GM19023 (cell line): ENCODE results near the gene RAB2B.
"Not testable (repeated sequence)": the region's sequence is repeated elsewhere in the genome, so short reads cannot be mapped to it uniquely, and the experiment has no call there.

Experiments
- ATAC-seq: cut with Tn5 transposase; IDR thresholded peaks from one replicate; pipeline ENCODE4 v1.9.1; 2021; ENCODE audit warnings: mild to moderate bottlenecking, moderate library complexity; ENCODE audit not compliant: unreplicated experiment

The RAB2B gene

DNA sequence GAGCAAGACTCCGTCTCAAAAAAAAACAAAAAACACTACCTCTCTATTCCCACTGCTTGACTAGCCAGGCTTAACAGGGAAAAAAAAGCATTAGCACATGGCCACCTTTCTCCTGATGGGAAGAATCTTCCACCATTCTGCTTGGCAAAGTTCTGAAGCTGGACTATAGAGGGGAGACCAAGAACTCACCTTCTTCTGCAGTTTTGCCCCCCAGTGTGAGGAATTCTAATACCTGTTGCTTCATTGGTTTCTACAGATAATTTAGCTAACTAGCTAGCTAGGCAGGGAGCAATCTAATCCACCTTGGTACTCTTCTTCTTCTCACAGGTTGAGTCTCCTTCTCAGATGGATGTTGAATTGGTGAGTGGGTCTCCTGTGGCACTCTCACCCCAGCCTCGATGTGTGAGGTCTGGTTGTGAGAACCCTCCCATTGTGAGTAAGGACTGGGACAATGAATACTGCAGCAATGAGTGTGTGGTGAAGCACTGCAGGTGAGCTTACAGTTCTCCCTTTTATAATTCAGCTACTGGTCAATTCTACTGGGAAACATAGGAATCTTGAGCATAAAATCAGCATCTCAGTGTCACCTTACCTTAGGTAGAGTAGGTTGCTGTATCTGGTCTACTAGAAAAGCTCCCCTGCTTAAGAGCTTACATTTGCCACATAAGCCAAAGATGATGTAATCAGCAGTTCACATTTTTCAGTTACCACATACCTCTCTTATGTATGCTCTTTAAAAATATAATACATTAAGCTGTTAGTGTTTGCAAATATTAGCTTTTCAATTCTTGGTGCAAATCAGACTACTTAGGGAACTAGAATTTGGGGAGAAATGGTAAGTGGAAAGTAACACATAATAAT is 18.4 kb upstream of the RAB2B start:
- ATAC-seq = no peak

DNA sequence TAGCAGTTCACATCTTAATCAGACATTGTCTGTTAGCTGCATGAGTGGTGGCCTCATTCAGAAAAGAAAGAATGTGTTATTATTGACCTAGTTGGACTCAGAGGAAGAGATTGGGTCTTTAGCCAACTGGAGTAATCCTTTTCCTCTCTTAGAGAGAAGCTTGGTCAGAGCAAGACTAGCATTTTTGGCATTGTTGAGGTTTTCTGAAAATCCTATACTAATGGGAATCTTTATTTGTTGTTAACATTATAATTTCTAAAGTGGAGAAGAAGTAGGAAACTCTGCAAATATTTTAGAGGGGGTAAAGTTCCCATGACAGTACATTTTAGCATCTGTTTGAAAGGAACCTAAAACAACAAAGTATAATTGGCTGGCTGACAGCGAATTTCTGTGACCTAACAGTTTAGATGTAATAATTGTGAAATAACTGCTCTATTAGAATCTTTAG is 9.9 kb upstream of the RAB2B start:
- no peak for ATAC-seq

DNA sequence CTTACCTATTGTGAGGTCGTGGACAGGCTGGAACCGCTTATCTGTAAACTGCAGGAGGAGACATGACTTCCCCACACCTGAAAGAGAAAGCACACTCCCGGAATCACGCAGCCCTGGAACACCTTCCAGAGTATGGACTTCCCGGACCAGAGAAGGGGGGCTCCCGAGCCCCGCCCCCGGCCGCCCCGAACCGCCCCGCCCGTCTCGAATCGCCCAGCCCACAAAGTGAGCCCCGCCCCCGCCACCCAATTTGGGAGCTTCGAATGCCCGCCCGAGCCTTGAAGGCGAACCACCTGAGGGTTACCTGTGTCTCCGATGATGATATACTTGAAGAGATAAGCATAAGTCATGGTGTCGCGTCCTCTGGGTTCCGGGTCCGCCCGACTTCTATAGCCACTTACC is 235 bp downstream of the RAB2B start:
- no peak for ATAC-seq

DNA sequence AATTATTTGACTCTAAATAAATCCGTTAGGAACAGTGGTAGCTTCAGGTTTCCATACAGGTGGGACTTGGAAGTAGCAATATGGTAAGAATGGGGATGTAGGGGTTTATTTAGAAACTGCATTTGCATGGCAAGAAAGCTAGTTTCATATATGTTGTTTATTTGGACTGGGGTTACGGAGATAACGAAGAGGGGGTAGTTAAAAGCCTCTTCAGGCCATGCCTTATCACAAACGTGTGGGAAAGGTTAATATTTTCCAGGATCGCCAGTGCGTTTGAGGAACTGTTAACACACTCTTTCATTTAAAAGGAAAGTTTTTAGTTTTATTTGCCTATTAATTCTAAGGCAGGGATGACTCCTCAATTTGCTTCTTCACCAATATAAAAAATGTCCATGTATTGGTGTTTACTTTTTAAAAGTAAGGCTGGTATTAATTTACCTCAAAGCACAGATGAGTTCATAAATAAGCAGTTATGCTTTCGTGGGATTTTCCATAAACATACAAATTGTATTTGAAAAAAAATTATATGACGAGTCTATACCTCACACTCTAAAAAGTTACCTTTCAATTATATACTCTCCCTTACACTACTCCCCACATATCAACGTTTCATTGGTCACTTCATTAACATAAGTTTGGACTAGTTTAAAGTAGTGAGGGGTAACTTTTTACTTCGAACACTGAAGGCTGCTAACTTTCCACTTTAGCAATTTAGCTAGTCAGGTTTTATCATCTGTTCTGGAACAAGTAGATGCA is 814 bp downstream of the RAB2B start:
- ATAC-seq = no peak

DNA sequence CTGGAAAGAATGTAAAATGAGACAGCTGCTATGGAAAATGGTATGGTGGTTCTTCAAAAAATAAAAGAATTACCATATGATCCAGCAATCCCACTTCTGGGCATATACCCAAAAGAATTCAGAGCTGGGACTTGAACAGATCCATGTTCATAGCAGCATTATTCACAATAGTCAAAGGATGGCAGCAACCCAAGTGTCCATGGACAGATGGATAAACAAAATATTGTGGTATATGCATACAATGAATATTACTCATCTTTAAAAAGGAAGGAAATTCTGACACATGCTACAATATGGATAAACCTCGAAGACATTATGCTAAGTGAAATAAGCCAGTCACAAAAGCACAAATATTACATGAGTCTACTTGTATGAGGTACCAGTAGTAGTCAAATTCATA is 9.1 kb downstream of the RAB2B start:
- no peak for ATAC-seq

DNA sequence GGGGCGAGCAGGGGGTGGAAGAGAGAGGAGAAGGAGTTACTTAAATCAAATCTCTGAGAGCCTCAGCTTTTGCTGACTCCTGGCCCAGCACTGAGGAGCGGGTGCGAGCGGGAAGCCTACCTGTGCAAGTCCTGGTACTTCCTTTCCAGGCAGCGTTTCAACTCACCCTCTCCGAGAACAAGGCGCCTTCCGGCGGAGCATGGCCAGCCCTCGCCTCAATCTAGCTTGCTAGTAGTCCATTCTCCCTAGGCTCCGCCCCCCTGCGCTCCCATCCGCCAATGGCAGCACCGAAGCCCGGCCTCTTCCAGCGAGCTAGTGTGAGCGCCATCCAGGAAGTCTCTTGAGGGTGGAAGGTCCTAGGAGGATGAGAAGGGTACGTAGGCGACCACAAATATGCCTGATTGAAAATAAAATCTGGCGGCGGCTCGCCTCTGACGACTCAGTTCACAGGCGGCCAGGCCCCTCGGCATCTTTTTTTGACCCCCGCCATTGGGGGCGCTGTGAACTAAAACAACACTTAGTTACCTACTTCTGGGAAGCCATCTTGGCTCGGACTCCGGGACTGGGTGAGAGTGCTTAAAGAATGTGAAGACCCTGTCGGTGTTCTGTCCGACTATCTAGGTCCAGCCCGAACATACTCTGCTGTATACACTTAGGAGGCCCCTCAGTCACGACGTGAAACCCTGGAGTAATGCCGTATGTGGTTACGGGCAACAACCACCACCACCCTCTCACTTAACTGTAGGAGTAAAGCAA is 20.7 kb downstream of the RAB2B start, which contains the start of gene CHD8:
Gene CHD8 (minus strand): TSS at position 212 of the 756 bp plus-strand sequence. CDS start 24,480 bp downstream, outside the sequence.
- ATAC-seq = peak; percentile 98

DNA sequence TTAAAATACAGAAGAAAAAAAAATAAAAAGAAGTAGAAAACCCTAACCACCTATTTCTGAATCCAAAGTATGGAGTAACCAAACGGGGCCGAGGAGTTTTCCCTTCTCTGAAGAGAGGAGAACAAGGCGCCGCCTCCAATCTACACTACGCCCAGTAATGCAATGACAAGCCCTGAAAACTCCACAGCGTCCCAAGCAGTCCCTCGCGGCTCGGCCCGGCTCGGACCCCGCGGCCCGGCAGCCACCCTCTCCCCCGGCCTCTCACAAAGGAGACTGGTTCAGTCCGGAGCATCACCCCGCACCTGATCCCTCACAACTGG is 21.2 kb downstream of the RAB2B start:
- ATAC-seq = peak; percentile 22

DNA sequence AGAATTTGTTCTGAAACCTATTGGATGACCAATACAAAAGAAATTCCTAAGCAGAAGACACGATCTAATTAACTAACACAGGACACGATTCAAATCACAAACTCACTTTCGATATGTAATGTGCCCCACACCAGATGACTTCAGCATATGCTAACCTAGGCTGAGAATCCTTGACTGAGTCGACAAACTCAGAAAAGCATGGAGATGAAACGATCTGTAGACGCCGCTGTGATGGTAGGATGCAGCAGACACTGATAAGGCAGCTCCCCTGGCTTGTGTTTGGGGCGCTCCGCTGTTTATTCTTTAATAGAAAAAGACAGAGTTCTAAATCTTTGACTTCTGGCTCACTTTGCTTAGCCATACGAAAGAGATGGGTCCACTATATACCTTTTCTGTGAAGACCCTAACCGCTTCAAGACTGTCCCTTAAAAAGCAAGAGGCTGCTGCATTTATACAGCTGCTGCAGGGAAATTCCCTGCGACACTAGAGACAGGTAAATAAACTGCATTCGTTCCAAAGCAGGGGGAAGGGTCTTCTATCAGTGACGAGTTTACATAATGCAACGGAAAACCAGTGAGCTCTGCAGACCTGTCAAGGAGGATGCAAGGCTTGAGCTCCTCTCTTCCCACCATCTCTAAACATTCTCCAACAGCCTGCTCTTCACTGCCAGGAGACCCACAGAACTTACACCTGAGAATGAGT is 21.8 kb downstream of the RAB2B start:
- no peak for ATAC-seq

DNA sequence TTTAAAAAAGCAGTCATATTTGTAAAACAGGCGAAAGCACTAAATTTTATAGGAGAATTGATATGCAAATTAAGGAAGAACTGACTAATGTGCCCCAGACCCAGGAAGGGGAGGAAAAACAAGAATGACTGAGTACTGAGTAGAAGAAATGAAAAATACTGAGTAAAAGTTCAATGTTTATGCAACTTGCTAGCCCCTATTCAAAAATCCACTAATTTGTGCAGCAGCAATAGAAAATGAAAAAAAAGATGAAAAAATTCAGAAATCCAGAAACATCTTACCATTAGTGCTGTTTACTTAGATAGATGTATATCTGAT is 26.9 kb downstream of the RAB2B start:
- no peak for ATAC-seq

DNA sequence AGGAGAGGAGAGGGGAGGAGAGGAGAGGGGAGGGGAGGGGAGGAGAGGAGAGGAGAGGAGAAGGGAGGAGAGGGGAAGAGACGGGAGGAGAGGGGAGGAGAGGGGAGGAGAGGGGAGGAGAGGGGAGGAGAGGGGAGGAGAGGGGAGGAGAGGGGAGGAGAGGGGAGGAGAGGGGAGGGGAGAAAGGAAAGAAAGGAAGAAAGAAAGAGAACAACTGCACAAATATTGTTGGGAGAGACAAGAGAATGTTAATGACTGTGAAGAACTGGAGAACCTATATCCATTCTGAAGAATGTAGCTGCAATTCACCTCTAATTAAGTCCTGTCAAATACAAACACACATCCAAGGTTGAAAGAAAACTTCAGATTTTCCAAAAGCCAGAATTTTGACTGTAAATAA is 34.1 kb downstream of the RAB2B start:
- ATAC-seq = not testable (repeated sequence)

DNA sequence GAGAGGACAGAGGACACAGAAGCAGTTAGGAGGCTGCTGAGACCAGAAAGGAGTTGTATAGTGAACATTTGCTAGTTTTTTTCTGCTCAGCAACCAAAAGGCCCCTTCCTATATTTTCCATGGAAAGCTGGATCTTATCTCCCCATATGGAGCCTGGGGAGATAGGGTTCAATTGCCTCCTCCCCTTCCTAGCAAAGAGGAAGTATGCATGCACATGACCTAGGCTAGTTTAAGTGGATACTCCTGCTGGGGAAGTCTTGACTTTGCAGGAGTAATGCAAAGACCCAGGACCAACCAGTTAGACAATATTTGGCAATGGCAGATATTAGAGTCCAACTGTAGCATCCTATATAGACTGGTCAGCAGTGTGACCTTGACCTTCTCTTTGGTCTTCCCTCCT is 35.9 kb downstream of the RAB2B start:
- no peak for ATAC-seq

DNA sequence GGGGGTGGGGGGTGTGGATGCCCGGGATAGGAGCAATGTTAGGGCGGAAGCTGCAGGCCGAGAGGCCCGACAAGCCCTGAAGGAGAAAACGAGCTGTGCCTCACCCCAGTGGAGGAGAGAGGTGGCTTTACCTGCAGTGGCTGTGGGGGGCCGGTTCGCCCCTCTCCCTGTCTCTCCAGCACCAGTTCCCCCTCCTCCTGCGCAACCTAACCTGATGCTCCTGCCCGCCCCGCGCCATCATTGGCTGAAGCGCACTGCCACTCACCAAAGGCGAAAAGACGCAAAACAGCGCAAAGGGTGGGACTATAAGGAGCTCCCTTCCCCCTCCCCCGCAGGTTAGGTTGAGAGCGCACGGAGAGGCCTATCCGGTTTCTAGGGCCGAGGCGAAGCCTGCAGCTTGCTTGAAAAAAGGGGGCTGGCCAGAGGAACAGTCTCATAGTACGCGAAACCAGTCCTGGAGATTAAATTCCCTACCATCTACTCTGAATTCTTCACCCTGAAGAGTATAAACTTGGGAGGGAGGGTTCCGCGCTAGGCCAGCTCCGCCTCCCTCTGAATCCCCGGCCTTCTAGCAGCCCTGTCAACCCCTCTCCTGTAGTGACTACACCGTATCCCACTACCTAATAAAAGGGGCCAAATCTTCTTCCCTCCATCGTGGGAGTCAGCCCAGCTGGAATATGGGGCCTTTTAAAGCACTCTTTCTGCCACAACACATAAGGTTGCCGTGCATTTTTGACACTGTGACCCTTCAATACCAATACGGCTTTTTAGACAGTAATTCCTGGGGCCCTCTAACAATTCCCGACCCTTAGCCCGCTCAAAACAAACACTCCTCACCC is 39.5 kb downstream of the RAB2B start:
- ATAC-seq = peak; percentile 99

DNA sequence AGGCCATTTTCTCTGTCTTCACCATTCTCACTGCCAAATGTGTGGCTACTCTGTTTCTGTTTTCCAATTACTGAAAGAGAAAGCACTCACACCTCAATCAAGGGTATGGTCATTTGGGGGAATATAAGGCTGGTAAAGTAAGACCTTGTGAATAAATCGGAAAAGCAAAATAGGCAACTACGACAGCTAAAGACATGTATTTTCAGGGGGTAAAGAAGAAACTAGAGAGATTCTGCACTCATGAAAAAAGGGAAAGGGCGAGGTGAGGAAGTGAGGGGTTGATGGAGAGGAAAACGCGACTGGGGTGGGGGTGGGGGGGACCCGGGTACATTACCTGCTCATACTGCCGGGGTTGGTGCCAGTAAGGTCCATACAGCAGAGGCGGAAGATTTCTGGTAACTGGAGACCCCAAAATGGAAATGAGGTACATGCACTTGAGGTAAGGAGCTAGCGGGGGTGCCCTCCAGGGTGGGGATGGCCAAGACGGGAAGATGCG is 40.1 kb downstream of the RAB2B start:
- ATAC-seq = peak; percentile 8

DNA sequence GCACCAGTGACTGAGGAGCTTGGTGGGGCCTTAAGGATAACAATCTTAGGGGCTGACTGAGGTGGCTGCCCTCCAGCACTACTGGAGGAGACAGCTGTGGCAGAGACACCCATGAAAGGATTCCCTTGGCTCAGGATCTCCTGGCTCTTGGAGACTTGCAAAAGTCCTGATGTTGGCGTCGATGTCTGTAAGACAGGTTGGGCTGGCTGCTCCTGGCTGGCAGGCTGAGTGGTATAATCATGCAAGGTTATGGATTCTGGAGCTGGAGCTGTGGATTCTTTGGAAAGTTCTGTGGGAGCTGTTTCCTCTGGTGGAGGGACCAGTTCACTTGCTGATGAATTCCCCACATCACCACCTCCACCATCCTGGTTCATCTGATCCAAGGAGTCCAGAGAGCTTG is 45.6 kb downstream of the RAB2B start:
- no peak for ATAC-seq

DNA sequence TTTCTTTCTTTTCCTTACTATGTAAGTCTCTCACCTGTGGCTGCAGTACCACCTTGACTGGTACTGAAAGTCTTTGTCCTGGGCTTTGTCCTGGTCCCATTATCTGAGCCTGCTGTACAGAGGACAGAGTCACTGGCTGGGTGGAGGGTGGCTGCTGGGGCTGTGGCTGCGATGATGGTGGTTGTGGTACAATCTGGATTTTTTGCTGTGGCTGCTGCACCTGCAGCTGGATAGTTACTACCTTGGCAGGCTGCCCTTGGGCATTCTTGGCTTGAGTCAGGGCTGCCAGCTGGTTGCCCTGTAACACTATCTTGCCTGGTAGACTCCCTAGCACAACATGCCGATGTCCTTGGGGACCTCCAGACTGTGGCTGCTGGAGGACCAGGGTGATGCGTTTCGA is 47.8 kb downstream of the RAB2B start:
- ATAC-seq = no peak

DNA sequence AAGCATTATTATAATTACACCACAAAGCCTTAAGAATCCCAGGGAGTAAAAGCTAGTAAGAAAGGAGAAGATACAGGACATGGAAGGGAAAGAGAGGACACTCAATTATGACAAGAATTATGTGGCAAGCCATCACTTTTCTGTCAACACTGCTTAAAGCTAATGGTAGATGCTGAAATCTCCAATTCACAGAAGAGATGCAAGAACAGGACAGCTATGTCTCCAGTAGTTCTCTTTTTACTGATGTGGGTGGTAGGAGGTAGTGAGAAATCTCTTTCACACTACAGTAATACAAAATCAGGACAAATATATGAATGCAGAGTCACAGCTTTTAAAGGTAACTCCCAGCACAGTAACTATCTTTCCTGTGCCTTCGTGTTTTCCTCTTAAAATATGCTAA is 50.1 kb downstream of the RAB2B start:
- no peak for ATAC-seq

DNA sequence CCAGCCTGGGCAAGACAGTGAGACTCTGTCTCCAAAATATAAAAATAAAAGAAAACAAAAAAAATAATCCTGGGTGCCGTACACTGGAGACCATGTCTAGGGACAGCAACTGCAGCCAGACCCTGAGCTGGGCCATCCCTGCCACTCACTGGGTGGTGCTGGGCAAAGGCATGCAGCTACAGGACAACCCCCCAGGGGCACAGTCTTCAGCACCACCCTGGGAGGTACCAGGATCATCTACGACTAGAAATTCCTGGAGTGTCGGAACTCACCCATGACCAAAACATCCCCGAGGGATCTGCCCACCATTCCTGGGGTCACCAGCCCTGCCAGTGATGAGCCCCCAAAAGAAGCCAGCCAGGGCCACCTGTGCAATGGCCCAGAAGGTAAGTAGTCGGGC is 57.2 kb downstream of the RAB2B start:
- no peak for ATAC-seq

DNA sequence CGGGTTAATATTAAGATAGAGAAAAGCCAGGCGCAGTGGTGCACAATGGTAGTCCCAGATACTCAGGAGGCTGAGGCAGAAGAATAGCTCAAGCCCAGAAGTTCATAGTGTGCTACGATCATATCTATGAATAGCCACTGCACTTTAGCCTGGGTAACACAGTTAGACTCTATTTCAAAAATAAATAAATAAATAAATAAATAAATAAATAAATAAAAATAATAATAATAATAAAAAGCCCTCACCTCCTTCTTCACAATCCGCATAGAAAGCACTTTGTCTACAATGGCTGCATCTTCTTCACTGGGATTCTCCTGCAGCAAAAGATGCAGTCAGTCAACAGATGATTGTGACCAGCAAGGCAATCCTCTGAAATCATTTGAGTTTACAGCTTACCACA is 61.4 kb downstream of the RAB2B start:
- no peak for ATAC-seq

DNA sequence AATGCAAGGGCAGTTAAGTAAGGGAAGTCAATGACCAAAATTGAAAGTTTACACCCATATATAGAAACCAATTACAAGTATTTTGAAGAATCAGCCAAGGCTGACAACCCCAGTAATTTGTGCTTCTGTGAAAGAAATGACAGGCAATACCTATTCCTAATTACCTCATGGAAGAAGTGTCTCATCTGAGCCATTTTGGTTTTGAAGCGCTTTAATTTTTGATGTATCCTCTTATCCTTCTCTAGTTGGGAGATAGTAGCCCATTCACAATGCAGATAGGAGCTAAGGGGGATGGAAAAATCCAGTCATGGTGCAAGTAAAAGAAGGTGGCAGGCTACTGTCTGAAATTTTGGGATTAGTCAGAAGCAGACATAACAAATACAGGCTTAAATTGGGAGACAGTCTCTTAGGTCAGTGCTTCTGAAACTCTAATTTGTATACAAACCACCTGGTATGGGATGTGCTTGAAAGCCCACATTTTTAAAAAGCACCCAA is 62.6 kb downstream of the RAB2B start:
- no peak for ATAC-seq
